M059J (cell line): Measurements from ENCODE around the gene BPTF. TPM values are rescaled to one million over a fixed set of nuclear protein-coding genes. Genes with fewer than 3 reads are reported as not detected.
"Not testable (repeated sequence)": the region's sequence is repeated elsewhere in the genome, so short reads cannot be mapped to it uniquely, and the experiment has no call there.

ENCODE experiments used
- DNase-seq: peaks from one replicate; pipeline ENCODE4 v3.0.0-alpha.2; 2012; ENCODE audit warnings: low read depth
- total RNA-seq: library from RNA; depleted of rRNA; stranded (reverse); fragments of >200 nt; shearing (Covaris generic); gene quantifications from 2 replicates; pipeline ENCODE4 v1.2.3, GENCODE V29; 2014

Gene BPTF
- total RNA-seq, 1 experiment from 2014 or later, result 24.2 TPM

GRCh38 chr17:67879662-67880061 is 54.4 kb downstream of the BPTF start:
- DNase-seq, result no peak

DNA sequence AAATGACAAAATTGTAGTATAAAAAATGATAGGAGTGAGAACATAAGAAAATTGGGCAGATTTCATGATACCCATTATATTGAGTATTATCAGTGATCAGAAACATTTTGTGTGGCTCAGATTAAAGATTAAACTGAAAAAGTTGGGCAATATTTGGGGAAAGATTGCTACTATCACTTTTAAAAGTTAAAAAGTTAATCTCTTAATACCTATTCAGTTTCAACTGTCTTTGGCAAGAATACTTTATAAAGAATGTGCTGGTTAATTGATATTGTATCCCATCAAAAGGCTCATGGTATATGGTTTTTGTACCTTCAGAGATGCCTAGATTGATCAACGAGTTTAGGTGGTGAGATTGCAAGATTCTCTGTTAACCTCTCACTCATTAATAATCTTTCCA is 55.8 kb downstream of the BPTF start:
- no peak for DNase-seq

GRCh38 chr17:67884741-67885140 is 59.4 kb downstream of the BPTF start:
- no peak for DNase-seq

DNA sequence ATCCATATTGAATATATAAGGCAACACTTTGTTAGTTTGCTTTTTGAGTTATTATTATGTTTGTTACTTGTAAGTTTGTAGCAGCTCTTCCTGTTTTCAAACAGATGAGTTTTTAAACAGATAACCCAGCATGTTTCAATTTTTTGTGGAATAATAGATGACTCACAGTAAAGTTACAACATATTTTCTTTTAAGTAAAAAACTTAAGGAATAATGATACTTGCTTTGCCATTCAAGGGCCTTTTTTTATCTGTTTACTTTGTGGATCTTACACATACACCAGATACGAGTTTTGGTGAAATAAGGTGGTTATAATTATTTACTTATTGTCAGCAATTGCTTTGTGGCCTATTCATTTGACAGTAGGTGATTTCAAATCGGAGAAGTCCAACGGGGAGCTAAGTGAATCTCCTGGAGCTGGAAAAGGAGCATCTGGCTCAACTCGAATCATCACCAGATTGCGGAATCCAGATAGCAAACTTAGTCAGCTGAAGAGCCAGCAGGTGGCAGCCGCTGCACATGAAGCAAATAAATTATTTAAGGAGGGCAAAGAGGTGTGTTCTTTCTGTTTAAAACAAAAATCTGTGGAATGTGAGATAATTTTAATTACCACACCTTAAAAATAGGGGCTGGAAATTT is 66.3 kb downstream of the BPTF start:
- peak; percentile 16 for DNase-seq

DNA sequence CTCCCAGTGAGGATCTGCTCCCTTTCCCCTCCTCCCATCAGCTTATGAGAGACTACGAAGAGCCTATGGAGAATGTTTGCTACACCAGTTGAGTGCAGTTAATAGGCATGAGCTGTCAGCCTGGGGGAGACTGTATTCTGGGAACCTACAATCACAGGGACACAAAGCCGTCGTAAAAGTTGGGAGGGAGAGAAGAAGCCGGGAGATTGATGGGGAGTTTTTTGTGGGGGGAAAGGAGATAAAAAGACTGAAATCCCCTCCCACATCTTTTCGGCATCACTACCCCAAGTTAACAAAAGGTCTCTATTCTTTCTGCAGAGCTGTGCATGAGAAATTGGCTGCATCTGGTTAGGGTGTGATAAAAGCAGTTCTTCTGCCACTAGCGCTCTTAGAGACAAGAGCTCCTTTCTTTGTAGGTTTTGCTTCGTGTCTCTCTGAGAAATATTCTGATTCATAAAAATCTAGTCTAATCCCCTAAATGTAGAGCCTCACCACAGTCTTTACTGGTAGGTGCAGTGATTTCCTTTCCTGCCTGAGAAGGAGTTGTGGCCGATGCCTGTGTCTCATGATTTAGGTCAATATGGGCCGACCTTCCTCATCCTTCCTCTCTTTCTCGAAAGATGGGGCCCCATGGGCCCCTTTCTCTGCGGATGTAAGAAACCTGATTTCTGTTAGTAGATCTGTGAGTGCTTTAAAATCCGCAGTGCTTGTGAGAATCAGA is 77.4 kb downstream of the BPTF start:
- DNase-seq, result no peak

DNA sequence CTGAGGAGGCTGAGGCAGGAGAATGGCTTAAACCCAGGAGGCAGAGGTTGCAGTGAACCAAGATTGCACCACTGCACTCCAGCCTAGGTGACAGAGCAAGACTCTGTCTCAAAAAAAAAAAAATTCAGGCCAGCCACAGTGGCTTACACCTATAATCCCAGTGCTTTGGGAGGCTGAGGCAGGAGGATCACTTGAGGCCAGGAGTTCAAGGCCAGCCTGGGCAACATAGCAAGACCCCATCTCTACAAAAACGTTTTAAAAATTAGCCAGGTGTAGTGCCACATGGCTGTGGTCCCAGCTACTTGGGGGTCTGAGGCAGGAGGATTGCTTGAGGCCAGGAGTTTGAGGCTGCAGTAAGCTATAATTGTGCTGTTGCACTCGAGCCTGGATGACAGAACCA is 80.0 kb downstream of the BPTF start:
- not testable (repeated sequence) for DNase-seq

GRCh38 chr17:67910117-67910803 is 85.0 kb downstream of the BPTF start:
- not testable (repeated sequence) for DNase-seq

- no peak for DNase-seq
Observed at GRCh38 chr17:67911059-67911782, 85.9 kb downstream of the BPTF start.

- no peak for DNase-seq
Observed at GRCh38 chr17:67912088-67912487, 86.8 kb downstream of the BPTF start.

DNA sequence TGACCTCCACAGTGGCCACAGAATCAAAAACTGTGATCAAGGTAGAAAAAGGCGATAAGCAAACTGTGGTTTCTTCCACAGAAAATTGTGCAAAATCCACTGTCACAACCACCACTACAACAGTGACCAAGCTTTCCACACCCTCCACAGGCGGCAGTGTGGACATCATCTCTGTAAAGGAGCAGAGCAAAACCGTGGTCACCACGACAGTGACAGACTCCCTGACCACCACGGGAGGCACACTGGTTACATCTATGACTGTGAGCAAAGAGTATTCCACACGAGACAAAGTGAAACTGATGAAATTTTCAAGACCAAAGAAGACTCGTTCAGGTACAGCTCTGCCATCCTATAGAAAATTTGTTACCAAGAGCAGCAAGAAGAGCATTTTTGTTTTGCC is 87.4 kb downstream of the BPTF start:
- DNase-seq, result no peak

DNA sequence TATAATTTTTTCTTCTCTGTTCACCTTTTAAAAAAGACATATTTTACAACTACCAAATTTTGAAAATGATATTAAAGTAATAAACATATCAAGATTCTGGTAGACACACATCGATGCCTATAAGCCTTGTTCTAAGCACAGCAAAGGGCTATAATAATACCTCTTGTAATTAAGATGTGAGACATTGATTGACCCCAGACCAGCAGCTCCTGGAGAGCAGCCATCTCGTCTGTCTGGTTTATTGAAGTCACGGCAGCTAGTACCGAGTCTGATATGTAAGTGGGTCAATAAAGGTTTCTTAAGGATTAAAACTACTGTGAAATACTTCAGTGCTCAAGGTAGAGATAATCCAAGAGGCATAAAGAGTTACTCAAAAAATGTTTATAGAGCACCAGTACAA is 94.9 kb downstream of the BPTF start:
- DNase-seq, result no peak

- no peak for DNase-seq
Observed at GRCh38 chr17:67922503-67922902, 97.2 kb downstream of the BPTF start.

DNA sequence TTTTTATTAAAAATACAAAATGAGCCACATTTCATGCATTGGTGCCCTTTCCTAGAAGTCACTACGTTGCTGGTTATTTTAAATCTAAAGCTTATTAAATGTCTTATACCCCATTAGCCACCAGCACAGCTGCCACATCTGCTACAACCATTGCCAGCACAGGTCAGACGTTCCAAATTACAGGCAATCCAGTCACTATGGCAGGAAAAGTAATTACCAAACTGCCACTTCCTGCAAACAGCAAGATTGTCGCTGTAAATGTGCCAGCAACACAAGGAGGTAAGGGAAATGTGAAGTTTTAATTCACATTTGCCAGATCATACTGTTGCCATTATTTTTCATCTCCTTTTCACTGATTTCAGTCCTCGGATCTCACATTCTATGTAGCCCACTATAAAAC is 103.5 kb downstream of the BPTF start:
- not testable (repeated sequence) for DNase-seq

DNA sequence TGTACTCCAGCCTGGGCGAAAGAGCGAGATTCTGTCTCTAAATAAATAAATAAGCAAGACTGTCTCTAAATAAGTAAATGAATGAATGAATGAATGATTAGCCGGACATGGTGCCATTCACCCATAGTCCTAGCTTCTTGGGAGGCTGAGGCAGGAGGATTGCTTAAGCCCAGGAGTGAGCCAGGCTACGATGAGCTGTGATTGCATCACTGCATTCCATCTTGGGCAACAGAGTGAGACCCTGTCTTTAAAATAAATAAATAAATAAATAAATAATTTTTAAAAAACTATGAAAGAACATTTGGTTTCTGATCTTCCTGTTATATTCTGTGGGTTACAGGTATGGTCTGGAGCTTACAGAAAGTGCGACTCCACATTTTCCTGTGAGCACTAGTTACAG is 105.9 kb downstream of the BPTF start:
- no peak for DNase-seq

DNA sequence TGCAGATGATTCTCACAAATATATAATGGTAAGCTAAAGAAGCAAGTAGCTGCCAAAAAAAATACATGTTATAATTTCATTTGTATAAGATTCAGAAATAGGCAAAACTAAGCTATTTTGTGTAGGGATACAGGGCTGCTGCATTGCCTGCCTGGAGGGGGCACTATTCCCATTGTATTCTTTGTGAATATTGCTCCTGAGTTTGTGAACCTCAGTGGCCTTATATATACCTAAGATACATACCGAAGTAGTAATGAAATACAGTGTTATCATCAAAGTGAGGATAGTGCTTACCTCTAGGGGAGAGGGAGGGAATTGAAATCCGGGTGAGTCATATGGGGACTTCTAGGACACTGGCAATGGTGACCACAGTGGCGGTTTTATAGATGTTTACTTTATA is 117.5 kb downstream of the BPTF start:
- peak; percentile 16 for DNase-seq

DNA sequence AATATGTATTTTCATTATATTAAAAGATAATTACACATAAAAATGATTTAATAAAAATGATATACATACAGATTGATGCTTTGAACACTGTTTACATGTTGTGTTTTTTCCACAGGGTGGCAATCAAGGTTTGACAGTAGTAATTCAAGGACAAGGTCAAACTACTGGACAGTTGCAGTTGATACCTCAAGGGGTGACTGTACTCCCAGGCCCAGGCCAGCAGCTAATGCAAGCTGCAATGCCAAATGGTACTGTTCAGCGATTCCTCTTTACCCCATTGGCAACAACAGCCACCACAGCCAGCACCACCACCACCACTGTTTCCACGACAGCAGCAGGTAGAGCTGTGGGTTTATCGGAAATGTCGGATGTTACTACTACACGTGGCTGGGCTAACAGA is 118.7 kb downstream of the BPTF start:
- no peak for DNase-seq

- DNase-seq, result no peak
Observed at GRCh38 chr17:67946513-67946912, 121.2 kb downstream of the BPTF start.

GRCh38 chr17:67947325-67947813 is 122.1 kb downstream of the BPTF start:
- no peak for DNase-seq

DNA sequence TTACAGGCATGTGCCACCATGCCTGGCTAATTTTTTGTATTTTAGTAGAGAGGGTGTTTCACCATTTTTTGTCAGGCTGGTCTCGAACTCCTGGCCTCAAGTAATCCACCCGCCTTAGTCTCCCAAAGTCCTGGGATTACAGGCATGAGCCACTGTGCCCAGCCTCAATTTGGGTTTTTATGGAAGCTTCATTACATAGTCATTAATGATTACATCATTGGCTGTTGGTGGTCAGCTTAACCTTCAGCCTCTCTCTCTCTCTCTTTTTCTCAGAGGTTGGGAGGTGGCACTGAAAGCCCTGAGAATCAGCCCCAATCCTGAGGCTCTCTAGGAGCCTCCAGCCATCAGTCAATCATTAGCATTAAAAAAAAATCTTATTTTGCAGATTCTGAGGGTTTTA is 125.6 kb downstream of the BPTF start:
- no peak for DNase-seq

- no peak for DNase-seq
Observed at GRCh38 chr17:67959510-67959909, 134.2 kb downstream of the BPTF start.

- DNase-seq, result not testable (repeated sequence)
Observed at GRCh38 chr17:67960276-67960675, 135.0 kb downstream of the BPTF start.

DNA sequence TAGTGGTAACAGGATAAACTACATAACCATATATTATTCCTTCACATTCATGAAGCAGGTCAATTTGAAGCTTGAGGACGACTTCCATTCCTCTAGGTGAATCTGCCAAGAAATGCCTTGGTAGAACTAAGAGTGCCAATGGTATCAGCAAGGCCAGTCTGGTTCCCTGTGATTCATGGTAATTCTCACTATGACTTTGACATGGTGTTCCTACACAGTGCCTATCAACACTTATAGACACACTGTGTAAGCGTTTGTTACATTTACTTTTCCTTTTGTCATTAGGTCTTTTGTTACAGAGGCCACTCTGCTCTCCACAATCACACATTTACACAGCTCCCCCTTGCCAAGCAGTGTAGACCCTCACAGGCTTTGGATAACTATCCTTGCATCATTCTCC is 136.9 kb downstream of the BPTF start:
- DNase-seq, result not testable (repeated sequence)
